ENCODE data around the gene TTYH1. TPM values are rescaled to one million over a fixed set of nuclear protein-coding genes. Genes with fewer than 3 reads are reported as not detected.

The TTYH1 gene
- total and polyA plus RNA-seq, 7 experiments from 2014 or later = 0.10 to 1.8 (median 0.32) TPM; not detected in 3

GRCh38 chr19:54480051-54480450, 64.8 kb downstream of the TTYH1 start:
- no peak for ATAC-seq
- Histone ChIP-seq H3K36me3 (ENCODE audit: control insufficient read depth in 2 of 3, insufficient read depth in 3 of 3, low read length in 3 of 3) (no peaks in the 10 kb centered on the region), H3K4me3 (ENCODE audit: low read length) (no peak overlapping the region), H3K27ac (ENCODE audit: low read depth, low read length) (no peak overlapping the region), H3K4me1 (ENCODE audit: control insufficient read depth in 2 of 2, insufficient read depth in 2 of 2, low read length in 2 of 2) (peaks cover 0 to 5% of the 10 kb centered on the region in 2 donors), H3K27me3 (ENCODE audit: control insufficient read depth in 2 of 2, insufficient read depth in 2 of 2, low read length in 2 of 2) (no peaks in the 10 kb centered on the region), H3K9me3 (ENCODE audit: control insufficient read depth in 2 of 3, low read length in 3 of 3) (no peaks in the 10 kb centered on the region)
- no peak overlapping the region for H3K27ac Mint-ChIP-seq
- ChIA-PET CTCF (interaction anchor here (0.8 to 1.8 kb wide), 5 partner anchors 9 to 195 kb away, joined by 3 to 6 read pairs (median 4); no protein-coding TSS in a partner anchor), POLR2A (no interaction called here)
- peaks cover 4 to 18% (median 6%) of the 10 kb centered on the region in 7 donors for H3K4me1 Mint-ChIP-seq
- H3K27me3 Mint-ChIP-seq = peaks cover 40 to 53% (median 41%) of the 10 kb centered on the region in 5 donors
- DNase-seq = no peak
- H3K9me3 Mint-ChIP-seq = no peaks in the 10 kb centered on the region
- intact Hi-C loops (cut with micrococcal nuclease) = no loop called here
- no peak overlapping the region for H3K4me3 Mint-ChIP-seq
- no peaks in the 10 kb centered on the region for H3K36me3 Mint-ChIP-seq

DNA sequence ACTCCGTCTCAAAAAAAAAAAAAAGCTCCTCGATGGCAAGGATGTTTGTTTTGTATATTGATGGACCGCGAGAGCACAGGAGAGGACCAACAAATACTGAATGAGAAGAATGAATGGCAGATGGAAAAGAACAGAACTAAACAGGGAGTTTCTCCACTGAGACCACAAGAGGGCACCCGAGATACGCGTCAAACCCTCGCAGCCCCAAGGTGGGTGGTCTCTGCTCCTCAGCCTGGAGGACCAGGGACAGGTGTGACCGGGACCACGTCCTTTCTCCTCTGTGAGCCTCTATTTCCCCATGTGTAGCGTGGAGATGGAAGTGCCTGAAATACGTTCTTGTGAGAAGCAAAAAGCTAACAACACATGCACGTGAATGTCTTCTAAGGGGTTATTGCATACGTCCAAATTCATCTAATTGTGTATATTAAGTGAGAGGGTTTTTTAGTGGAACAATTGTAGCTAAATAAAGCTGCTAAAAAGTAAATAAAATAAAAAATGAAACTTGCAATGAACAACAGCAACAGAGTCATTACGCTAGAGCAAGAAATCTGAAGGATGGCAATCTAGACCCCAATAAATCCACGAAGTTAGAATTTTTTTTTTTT, 66.2 kb downstream of the TTYH1 start:
- intact Hi-C loops (cut with micrococcal nuclease) = loop anchor here in 1 of 2 donors (1.0 kb wide), 1 partner anchor 195 kb away; no protein-coding TSS in a partner anchor
- POLR2A ChIA-PET = interaction anchor here (0.6 to 0.7 kb wide), 2 partner anchors 193 to 1045 kb away, joined by 3 to 4 read pairs; no protein-coding TSS in a partner anchor

GRCh38 chr19:54482889-54483288, 67.6 kb downstream of the TTYH1 start:
- Histone ChIP-seq H3K4me1 (ENCODE audit: control insufficient read depth in 2 of 2, insufficient read depth in 2 of 2, low read length in 2 of 2) (peaks cover 0 to 5% of the 10 kb centered on the region in 2 donors), H3K27me3 (ENCODE audit: control insufficient read depth in 2 of 2, insufficient read depth in 2 of 2, low read length in 2 of 2) (no peaks in the 10 kb centered on the region), H3K9me3 (ENCODE audit: control insufficient read depth in 2 of 3, low read length in 3 of 3) (no peaks in the 10 kb centered on the region), H3K36me3 (ENCODE audit: control insufficient read depth in 2 of 3, insufficient read depth in 3 of 3, low read length in 3 of 3) (no peaks in the 10 kb centered on the region), H3K27ac (ENCODE audit: low read depth, low read length) (no peak overlapping the region), H3K4me3 (ENCODE audit: low read length) (no peak overlapping the region)
- ATAC-seq (peak; percentile 48), DNase-seq (no peak)
- ChIA-PET CTCF (interaction anchor here (0.6 kb wide), 1 partner anchor 128 kb away, joined by 3 read pairs; no protein-coding TSS in a partner anchor), POLR2A (no interaction called here)
- Mint-ChIP-seq H3K27ac (no peak overlapping the region), H3K4me3 (no peak overlapping the region), H3K4me1 (peaks cover 4 to 18% (median 6%) of the 10 kb centered on the region in 7 donors), H3K27me3 (peaks cover 26 to 43% (median 33%) of the 10 kb centered on the region in 5 donors), H3K9me3 (no peaks in the 10 kb centered on the region), H3K36me3 (no peaks in the 10 kb centered on the region)
- intact Hi-C loops (cut with micrococcal nuclease) = no loop called here

More for the DNA sequence above, 66.2 kb downstream of the TTYH1 start:
- H3K4me3 Mint-ChIP-seq = peak overlapping the region in 1 of 10 donors; percentile 32
- Histone ChIP-seq H3K4me1 (ENCODE audit: control insufficient read depth in 2 of 2, insufficient read depth in 2 of 2, low read length in 2 of 2) (peaks cover 0 to 5% of the 10 kb centered on the region in 2 donors), H3K27ac (ENCODE audit: low read depth, low read length) (no peak overlapping the region), H3K27me3 (ENCODE audit: control insufficient read depth in 2 of 2, insufficient read depth in 2 of 2, low read length in 2 of 2) (no peaks in the 10 kb centered on the region), H3K36me3 (ENCODE audit: control insufficient read depth in 2 of 3, insufficient read depth in 3 of 3, low read length in 3 of 3) (no peaks in the 10 kb centered on the region), H3K4me3 (ENCODE audit: low read length) (no peak overlapping the region), H3K9me3 (ENCODE audit: control insufficient read depth in 2 of 3, low read length in 3 of 3) (no peaks in the 10 kb centered on the region)
- peak in 6 of 9 donors; percentile 20 to 53 (median 43) for DNase-seq
- H3K36me3 Mint-ChIP-seq = no peaks in the 10 kb centered on the region
- ATAC-seq = peak; percentile 71
- no peaks in the 10 kb centered on the region for H3K9me3 Mint-ChIP-seq
- peaks cover 4 to 18% (median 6%) of the 10 kb centered on the region in 7 donors for H3K4me1 Mint-ChIP-seq
- no peak overlapping the region for H3K27ac Mint-ChIP-seq
- H3K27me3 Mint-ChIP-seq = peaks cover 38 to 55% (median 45%) of the 10 kb centered on the region in 5 donors
- CTCF ChIA-PET = interaction anchor here (0.6 to 1.8 kb wide), 14 partner anchors 13 to 350 kb away, joined by 3 to 8 read pairs (median 3); no protein-coding TSS in a partner anchor

- no peak overlapping the region for H3K4me3 Mint-ChIP-seq
- no peak overlapping the region for H3K27ac Mint-ChIP-seq
- POLR2A ChIA-PET = no interaction called here
- intact Hi-C loops (cut with micrococcal nuclease) = no loop called here
- H3K36me3 Mint-ChIP-seq = no peaks in the 10 kb centered on the region
- no peak for DNase-seq
- Histone ChIP-seq H3K27me3 (ENCODE audit: control insufficient read depth in 2 of 2, insufficient read depth in 2 of 2, low read length in 2 of 2) (no peaks in the 10 kb centered on the region), H3K9me3 (ENCODE audit: control insufficient read depth in 2 of 3, low read length in 3 of 3) (no peaks in the 10 kb centered on the region), H3K4me3 (ENCODE audit: low read length) (no peak overlapping the region), H3K27ac (ENCODE audit: low read depth, low read length) (no peak overlapping the region), H3K4me1 (ENCODE audit: control insufficient read depth in 2 of 2, insufficient read depth in 2 of 2, low read length in 2 of 2) (peaks cover 0 to 5% of the 10 kb centered on the region in 2 donors), H3K36me3 (ENCODE audit: control insufficient read depth in 2 of 3, insufficient read depth in 3 of 3, low read length in 3 of 3) (no peaks in the 10 kb centered on the region)
- peaks cover 4 to 16% (median 6%) of the 10 kb centered on the region in 7 donors for H3K4me1 Mint-ChIP-seq
- ATAC-seq = no peak
- no peaks in the 10 kb centered on the region for H3K9me3 Mint-ChIP-seq
- peaks cover 15 to 36% (median 29%) of the 10 kb centered on the region in 5 donors for H3K27me3 Mint-ChIP-seq
- CTCF ChIA-PET = no interaction called here
Observed at GRCh38 chr19:54484451-54484850, 69.2 kb downstream of the TTYH1 start.

GRCh38 chr19:54485851-54486250, 70.6 kb downstream of the TTYH1 start:
- peaks cover 0 to 1% (median 0%) of the 10 kb centered on the region in 11 donors for H3K9me3 Mint-ChIP-seq
- no peak for DNase-seq

More at GRCh38 chr19:54485851-54486250, 70.6 kb downstream of the TTYH1 start:
- peaks cover 13 to 36% (median 26%) of the 10 kb centered on the region in 5 donors for H3K27me3 Mint-ChIP-seq
- intact Hi-C loops (cut with micrococcal nuclease) = no loop called here
- no peak for ATAC-seq
- H3K36me3 Mint-ChIP-seq = no peaks in the 10 kb centered on the region
- peaks cover 4 to 17% (median 6%) of the 10 kb centered on the region in 7 donors for H3K4me1 Mint-ChIP-seq
- H3K9me3 ChIP-seq (ENCODE audit: control insufficient read depth in 2 of 3, low read length in 3 of 3) = no peaks in the 10 kb centered on the region
- ChIA-PET CTCF (interaction anchor here (0.7 kb wide), 1 partner anchor 22 kb away, joined by 3 read pairs; no protein-coding TSS in a partner anchor), POLR2A (no interaction called here)
- H3K27ac Mint-ChIP-seq = no peak overlapping the region
- H3K4me3 ChIP-seq (ENCODE audit: low read length) = no peak overlapping the region
- H3K4me1 ChIP-seq (ENCODE audit: control insufficient read depth in 2 of 2, insufficient read depth in 2 of 2, low read length in 2 of 2) = peaks cover 0 to 5% of the 10 kb centered on the region in 2 donors
- H3K36me3 ChIP-seq (ENCODE audit: control insufficient read depth in 2 of 3, insufficient read depth in 3 of 3, low read length in 3 of 3) = no peaks in the 10 kb centered on the region
- H3K4me3 Mint-ChIP-seq = no peak overlapping the region
- no peak overlapping the region for H3K27ac ChIP-seq (ENCODE audit: low read depth, low read length)
- no peaks in the 10 kb centered on the region for H3K27me3 ChIP-seq (ENCODE audit: control insufficient read depth in 2 of 2, insufficient read depth in 2 of 2, low read length in 2 of 2)
